ENCODE measurements around the gene PGBD5. TPM values are rescaled to one million over a fixed set of nuclear protein-coding genes. Genes with fewer than 3 reads are reported as not detected.

Gene PGBD5
- total RNA-seq, 1 donor, result not detected

- TF ChIP-seq, protein P1, sequence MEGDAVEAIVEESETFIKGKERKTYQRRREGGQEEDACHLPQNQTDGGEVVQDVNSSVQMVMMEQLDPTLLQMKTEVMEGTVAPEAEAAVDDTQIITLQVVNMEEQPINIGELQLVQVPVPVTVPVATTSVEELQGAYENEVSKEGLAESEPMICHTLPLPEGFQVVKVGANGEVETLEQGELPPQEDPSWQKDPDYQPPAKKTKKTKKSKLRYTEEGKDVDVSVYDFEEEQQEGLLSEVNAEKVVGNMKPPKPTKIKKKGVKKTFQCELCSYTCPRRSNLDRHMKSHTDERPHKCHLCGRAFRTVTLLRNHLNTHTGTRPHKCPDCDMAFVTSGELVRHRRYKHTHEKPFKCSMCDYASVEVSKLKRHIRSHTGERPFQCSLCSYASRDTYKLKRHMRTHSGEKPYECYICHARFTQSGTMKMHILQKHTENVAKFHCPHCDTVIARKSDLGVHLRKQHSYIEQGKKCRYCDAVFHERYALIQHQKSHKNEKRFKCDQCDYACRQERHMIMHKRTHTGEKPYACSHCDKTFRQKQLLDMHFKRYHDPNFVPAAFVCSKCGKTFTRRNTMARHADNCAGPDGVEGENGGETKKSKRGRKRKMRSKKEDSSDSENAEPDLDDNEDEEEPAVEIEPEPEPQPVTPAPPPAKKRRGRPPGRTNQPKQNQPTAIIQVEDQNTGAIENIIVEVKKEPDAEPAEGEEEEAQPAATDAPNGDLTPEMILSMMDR (IDR thresholded peaks at IDR 0.05; ENCODE audit: insufficient read depth, low read length), result no peak
- no peak overlapping the region for H3K4me3 ChIP-seq (ENCODE audit: low read depth, low read length)
- no peak for DNase-seq (ENCODE audit: low read depth)
These were observed 136.8 kb downstream of the PGBD5 start for GRCh38 chr1:230289350-230289644.

GRCh38 chr1:230288641-230289349, 137.3 kb downstream of the PGBD5 start:
- peak; percentile 8 for DNase-seq (ENCODE audit: low read depth)
- no peak overlapping the region for H3K4me3 ChIP-seq (ENCODE audit: low read depth, low read length)
- TF ChIP-seq, protein P1 (IDR thresholded peaks at IDR 0.05; ENCODE audit: insufficient read depth, low read length), result no peak

DNA sequence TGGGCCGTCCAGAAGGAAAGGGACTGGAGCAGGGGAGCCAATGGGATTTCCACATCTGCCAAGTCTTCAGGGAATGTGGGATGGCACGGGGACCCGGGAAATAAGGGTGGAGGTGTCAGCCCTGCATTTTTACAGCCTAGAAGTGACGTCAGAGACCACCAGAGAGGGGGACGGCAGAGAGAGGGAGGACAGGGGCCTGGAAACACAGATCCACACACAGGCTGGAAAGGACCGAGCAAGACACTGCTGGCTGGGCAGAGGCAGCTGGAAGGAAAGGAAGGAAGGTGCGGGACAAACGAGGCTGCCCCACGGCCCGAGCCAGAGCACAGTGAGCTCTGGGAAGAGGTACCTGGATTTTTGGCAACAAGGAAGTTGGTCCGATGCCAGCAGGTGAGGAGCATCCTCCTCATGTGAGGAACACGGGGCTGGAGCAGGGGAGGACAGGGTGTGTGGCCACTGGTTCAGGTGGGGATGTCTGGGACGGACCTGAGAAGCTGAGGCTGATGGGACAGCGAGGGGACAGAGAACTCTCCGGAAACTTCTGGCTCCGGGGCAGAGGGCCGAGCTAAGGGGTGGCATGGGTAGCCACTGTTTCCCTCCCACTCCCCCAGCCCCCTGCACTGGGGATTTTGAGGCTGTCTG, 138.3 kb downstream of the PGBD5 start:
- DNase-seq (ENCODE audit: low read depth), result no peak
- no peak overlapping the region for H3K4me3 ChIP-seq (ENCODE audit: low read depth, low read length)
- TF ChIP-seq, protein P1 (IDR thresholded peaks at IDR 0.05; ENCODE audit: insufficient read depth, low read length), result no peak

DNA sequence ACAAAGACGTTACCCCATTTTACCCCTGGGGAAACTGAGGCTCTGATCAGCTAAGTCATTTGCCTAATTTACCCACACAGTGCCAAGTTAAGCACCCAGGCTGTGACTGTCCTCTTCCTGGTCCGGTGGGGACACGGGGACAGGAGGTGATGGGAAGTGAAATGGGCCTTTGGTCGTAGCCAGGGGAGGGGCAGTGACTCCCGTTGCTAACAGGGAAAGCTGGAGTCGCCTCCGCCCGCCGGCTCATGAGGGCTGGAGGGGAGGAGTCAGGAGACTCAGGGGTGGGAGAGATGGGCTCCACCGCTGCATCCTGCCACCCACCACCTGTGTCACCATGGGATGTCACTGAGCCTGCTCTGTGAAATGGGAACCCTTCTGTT, 139.3 kb downstream of the PGBD5 start:
- TF ChIP-seq, protein P1 (IDR thresholded peaks at IDR 0.05; ENCODE audit: insufficient read depth, low read length), result no peak
- DNase-seq (ENCODE audit: low read depth), result no peak
- H3K4me3 ChIP-seq (ENCODE audit: low read depth, low read length), result no peak overlapping the region

GRCh38 chr1:230286166-230286889, 139.8 kb downstream of the PGBD5 start:
- TF ChIP-seq, protein P1 (IDR thresholded peaks at IDR 0.05; ENCODE audit: insufficient read depth, low read length), result no peak
- no peak for DNase-seq (ENCODE audit: low read depth)
- H3K4me3 ChIP-seq (ENCODE audit: low read depth, low read length), result no peak overlapping the region

DNA sequence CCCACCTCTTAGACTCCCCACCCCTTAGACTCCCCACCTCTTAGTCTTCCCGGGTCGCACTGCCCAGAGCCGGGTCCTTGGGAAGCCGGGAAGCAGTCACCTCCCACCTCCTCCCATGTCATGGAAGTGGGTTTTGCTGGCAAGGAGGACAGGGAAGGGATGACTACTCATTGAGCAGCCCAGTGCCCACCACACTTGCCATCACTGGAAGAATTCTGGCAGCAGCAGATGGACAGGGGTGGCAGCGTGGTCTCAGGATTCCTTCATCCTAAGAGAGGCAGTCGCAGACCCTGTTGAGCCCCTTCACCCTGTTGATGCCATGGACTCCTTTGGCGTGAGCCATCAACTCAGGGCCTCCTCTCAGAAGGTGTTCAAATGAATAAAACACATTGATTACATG, 140.8 kb downstream of the PGBD5 start:
- DNase-seq (ENCODE audit: low read depth), result no peak

More for the DNA sequence above, 140.8 kb downstream of the PGBD5 start:
- no peak overlapping the region for H3K4me3 ChIP-seq (ENCODE audit: low read depth, low read length)
- TF ChIP-seq, protein P1 (IDR thresholded peaks at IDR 0.05; ENCODE audit: insufficient read depth, low read length), result no peak

Measured in fibroblast of the aortic adventitia (primary cell).